ENCODE data around the gene CNGA3.
"Not testable (repeated sequence)": the region's sequence is repeated elsewhere in the genome, so short reads cannot be mapped to it uniquely, and the experiment has no call there.

The CNGA3 gene

GRCh38 chr2:98346311-98347236, at the start of gene CNGA3:
TSS of gene CNGA3 (plus strand) at chr2:98346456. CDS start at chr2:98369976, 23,520 bp downstream.
- peak; percentile 25 to 34 for DNase-seq

DNA sequence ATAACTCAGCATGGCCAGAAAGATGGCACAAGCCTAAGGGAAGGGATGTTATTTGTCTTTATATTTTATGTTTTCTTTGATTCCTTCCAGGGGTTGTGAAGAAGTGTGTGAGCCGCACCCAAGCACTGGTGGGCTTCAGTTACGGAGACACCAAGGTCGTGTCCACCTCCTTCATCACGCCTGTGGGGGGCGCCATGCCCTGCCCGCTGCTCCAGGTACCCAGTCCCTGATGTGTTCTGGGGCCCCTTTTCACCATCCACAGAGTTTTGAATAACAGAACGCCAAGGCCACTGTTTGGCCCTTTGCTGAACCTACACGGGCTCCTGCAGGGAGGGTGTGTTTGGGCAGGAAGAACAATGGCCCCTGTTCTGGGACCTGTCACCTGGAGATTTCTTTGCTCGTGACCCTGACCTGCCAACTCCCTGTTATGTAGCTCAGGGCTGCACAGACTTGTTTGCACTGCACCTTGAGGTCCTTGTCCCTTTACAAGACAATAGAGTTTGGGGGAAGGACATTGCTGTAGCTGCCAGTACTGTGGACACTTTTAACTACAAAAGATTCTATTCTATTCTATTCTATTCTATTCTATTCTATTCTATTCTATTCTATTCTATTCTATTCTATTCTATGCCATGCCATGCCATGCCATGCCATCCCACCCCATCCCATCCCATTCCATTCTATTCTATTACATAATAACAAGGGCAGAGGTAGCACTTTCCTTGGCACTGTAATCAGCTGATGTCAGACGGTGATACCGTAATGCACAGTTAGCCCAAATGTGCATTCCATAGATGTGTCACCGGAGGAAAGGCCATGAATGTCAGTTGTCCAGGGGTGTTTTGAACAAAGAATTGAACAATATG, 48.2 kb upstream of the CNGA3 start:
- no peak for DNase-seq

DNA sequence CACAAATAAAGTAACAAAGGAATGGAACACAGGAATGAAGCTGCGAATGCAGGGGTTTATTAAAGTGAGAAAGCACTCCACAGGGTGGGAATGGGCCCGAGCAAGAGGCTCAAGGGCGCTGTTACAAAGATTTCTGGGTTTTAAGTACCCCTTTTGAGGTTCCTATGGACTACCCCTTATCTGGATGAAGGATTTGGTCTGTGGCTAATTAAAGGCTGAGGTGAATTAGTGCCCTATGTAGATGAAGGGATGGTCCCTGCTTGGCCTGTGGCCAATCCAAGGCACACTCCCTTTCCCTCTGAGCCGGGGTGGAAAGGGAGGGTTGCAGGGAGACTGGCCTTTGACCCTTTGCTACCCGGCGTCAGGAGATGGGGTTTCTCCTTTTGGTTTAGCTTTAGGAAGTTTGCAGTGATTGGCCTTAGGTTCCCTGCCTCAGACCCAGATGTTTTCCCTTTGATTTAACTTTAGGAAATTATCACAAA, 47.5 kb upstream of the CNGA3 start:
- no peak for DNase-seq

DNA sequence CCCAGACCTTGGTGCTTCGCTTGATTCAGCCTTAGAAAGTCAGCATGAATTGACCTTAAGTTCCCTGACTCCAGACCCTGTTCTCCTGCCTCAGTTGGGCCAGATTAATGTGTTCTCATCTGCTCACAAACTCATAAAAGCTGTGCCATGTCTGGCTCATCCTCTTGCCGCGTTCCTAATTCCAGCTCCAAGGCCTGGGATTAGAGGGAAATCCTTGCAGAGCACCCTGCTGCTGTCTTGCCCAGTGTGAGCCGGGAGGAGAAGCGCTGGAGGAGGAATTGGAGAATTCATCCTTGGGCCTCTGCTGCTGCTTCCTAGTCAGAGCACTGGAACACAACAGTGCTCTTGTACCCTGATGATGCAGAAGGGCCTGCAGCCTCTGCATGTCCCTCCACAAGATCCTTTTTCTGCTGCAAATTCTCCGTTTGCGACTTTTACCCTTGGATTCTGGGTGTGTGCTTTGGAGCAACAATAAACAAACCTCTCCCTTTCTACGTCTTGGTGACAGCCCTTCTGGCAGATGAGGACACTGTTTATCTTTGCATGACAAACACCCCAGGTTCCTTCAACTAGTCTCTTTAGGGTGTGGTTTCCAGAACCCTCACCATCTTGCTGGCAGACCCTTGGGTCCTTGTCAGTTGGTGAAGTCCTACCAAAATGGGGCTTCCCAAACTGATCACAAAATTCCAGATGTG, 46.9 kb upstream of the CNGA3 start:
- DNase-seq: no peak

GRCh38 chr2:98300141-98300874, 45.9 kb upstream of the CNGA3 start:
- DNase-seq: no peak

DNA sequence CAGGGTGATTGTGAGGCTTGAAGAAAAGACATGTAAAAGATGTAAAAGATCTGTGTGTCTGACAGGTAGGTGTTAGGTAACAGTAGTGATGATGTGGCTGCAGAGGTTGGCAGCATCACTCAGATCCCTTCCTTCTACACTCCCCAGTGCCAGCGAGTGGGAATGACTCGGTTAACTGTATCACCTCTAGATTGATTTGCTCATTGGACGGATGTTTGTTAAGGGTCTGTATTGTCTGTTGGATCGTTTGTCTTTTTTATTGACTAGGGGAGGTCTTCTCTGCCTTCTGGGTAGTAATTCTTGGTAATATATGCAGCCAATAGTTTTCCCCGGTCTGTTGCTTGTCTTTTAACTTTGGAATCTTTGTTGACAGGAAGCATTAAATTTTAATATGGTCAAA, 44.8 kb upstream of the CNGA3 start:
- no peak for DNase-seq

DNA sequence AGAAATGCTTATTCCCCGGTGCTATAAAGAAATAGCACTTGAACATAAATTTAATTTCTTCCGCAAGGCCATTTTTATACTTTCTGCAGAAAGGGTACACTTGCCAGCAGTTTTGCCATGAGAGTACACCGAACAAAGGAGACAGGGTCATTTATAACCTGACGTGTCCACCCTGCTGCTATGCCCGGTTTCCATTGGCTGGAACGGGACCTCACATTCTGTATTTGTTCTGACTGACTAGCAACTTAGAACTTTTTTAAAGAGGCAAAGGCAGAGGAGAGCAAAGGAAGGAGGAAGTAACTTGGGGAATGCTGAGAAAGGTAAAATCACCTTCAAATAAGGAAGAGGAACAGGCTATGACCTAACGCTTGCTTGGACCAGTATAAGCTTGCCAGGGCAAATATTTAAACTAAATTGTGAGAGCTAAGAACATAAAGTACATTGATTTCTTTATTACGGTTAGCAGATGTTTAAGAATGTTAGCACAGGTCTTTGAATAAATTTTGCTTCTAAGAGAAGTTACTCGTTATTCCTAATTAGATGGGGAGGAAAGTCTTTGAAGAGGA, 39.0 kb upstream of the CNGA3 start:
- DNase-seq: not testable (repeated sequence)

GRCh38 chr2:98308068-98308467, 38.2 kb upstream of the CNGA3 start:
- no peak for DNase-seq

DNA sequence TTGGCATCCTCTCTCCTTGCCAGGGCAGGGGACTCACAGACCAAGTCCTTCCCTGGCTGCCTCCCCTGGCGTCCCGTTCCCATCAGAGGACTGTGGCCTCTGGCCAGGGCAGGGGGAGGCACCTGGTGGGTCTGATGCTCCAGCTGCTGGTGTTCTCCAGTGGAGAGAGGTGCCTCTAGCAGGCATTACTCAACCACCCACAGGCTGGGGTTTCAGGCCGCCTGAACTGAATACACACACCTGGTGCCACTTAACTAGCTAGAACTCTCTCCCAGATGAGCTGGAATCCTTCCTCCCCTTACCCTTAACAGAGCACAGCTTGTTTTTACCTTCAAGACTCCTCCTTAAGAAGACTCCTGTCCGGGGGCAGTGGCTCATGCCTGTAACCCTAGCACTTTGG, 37.7 kb upstream of the CNGA3 start:
- no peak for DNase-seq

DNA sequence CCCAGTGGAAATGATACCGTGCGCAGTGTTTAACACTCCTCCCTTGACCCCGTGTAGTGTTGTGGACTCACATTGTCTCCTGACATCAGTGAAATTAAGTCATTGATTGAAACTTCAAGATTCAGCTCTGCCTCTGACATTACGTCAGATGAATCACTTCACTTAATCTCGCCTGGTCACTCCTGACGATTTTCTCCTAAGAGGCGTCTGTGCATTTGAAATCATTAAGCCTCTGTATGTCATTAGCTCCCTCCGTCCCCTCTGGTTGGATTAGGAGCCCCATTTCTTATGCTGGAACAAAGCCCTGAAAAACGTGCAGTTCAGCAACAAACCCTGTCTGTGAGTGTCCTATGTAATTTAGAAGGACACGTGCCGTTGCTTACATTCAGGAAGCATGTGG, 36.7 kb upstream of the CNGA3 start:
- DNase-seq: no peak

DNA sequence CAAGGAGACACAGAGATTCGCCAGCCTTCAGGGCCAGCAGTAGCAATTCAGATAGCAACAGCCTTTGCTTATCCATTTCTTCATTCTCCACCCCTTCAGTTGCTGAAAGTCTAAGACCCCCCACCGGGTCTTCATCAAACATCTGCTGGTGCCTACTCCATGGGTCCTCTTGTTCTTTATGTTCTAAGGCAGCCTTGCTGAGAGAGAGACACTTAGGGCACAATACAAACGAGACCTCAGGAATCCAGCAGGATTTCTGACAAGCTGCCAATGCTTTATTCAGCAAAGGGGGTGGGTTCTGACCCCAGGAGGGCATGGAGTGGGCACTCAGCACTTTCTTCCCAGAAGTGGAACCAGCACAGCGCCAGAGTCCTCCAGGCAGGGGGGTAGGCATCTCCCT, 36.2 kb upstream of the CNGA3 start:
- no peak for DNase-seq

DNA sequence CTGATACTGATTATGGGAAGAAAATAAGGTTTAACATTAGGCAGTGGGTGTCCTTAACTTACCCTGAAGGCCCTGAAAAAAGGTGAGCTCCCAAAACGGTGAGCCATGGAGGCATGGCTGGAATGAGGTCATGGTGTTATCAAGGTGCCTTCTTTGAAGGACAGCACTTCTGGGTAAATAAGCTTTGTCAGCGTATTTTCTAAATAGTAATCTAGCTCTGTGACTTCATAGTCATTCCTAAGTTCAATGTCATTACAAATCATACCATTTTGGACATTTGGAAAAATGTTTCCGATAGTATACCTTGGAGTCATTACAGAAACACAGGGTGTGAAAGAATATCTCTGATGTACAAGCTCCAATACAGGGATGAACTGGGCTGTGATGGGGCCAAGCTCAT, 35.2 kb upstream of the CNGA3 start:
- no peak for DNase-seq

DNA sequence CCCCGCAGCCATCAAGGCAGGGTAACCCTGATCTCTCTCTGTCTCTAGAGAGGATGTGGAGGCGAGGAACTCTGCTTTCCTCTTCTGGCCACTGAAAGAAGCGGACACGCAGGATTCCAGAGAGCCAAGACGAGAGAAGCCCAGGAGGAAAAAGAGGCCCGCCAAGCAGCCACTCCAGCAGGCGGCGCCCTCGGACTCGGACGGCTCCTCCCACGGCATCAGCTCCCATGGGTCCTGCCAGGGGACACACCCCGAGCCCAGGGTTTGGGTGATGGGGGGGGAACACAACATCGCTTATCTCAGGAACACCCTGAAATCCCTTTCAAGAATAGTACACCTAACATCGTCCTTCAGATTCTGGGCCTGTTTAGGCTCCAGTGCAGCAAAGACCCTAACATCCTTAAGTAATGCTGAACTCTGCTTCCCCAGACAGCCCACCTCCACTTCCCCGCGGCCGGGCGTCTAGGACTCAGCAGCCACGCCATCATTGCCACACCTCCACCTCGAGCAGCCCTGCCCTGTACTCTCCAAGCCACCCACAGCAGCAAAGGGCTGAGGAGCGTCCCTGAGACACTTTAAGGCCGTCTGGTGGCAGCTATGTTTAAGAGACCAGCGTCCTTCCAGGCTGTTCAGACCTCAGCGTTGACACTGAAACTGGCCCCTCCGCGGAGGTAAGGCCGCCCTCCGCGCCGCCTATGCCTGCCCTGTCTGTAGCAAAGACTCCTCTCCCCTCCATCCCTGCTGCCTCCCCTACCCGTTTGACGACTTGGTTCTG, 34.3 kb upstream of the CNGA3 start:
- no peak for DNase-seq

DNA sequence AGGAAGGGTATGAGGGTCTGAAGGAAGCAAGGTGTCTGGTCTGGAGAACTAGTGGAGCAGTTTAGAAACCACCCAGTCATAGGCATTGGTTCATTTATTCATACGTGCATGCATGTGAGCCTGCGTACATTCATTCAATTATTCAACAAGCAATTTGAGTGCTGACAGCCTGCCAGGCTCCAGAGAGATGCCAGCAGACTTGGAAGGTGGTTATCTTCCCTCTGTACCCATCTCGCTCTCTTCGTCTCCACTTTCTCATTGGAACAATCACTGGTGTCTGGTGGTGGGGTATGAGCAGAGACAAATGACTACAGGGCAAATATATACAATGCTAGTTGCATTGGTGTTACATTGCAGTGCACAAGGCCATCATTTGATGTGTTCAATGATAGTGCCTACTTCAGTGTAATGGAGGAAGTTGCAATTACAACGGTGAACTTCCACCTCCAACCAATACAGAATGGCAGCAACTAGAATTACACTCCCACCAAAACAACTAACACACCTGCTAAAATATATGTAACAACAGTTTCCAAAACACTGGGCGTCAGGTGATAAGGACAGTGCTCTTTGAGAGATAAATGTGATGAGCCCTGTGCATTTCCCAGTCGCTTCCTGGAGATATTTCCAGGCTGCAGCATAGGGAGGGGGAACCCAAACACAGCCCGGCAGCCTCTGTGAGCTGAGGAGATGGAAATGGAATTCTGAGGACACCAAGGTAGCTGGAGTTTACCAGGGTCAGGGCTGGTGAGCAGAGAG, 32.6 kb upstream of the CNGA3 start:
- DNase-seq: no peak

GRCh38 chr2:98314251-98314650, 32.0 kb upstream of the CNGA3 start:
- DNase-seq: no peak

GRCh38 chr2:98315957-98316356, 30.3 kb upstream of the CNGA3 start:
- no peak for DNase-seq

GRCh38 chr2:98317214-98317613, 29.0 kb upstream of the CNGA3 start:
- DNase-seq: no peak

- not testable (repeated sequence) for DNase-seq
Observed at GRCh38 chr2:98320171-98320570, 26.1 kb upstream of the CNGA3 start.

DNA sequence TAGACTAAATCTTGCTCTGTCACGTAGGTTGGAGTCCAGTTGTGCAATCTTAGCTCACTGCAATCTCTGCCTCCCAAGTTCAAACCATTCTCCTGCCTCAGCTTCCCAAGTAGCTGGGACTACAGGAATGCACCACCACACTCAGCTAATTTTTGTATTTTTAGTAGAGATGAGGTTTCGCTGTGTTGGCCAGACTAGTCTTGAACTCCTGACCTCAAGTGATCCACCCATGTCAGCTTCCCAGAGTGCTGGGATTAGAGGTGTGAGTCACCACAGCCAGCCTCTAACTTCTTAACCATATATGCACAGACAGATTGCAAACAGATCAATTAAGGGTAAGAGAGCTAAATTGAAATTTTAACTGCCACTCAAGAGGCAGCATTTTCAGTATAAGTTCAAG, 22.1 kb upstream of the CNGA3 start:
- no peak for DNase-seq

DNA sequence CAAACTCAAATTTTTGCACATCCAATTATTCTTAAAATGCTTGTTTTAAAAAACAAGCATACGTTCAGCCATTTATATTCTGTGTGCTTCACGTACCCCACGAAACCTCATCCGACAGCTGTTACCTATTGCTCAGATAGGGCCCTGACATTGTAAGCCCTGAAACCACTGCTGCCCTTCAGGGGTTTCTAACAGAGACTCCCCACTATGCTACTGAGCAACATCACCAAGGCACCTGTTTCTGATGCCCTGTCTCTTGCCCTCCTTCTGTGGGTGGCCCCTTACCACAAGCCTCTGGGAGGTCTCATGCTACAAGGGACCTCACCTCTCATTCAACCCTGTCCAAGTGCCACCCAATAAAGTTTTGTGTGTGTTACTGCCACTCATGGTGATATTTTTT, 18.5 kb upstream of the CNGA3 start:
- DNase-seq: no peak
